ENCODE results near the gene NCKAP5L. TPM values are rescaled to one million over a fixed set of nuclear protein-coding genes. Genes with fewer than 3 reads are reported as not detected.

Gene NCKAP5L
- total and polyA plus RNA-seq, 2 experiments from 2014 or later = 10.2 to 37.0 TPM

DNA sequence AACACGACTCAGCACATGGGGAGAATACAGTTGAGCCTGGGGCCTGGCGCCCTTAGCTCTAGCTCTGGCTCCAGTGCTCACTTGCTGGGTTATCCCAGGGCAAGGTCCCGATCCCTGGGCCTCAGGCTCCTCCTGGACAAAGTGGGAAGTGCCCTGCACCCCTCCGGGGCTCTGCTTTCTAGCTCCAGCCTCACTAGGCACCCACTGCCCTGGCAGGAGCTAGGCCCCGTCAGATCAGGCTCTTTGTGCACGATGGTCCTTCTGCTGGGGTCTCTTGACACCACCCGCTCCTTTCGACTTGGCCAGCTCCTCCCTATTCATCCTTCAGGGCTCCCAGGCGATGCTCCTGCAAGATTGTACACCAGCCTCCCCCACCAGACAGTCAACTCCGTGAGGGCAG, 23.4 kb downstream of the NCKAP5L start:
- peaks cover 18% of the 10 kb centered on the region for H3K4me1 ChIP-seq (ENCODE audit: insufficient read depth)
- H3K79me2 ChIP-seq (replicated peaks; ENCODE audit: insufficient read depth) = peaks cover 18% of the 10 kb centered on the region; the same call in 1 of the 2 replicates
- no peaks in the 10 kb centered on the region for H3K9me3 Mint-ChIP-seq
- H3K27me3 ChIP-seq (ENCODE audit: insufficient read depth) = no peaks in the 10 kb centered on the region
- no peak overlapping the region for H3K4me3 ChIP-seq
- no peaks in the 10 kb centered on the region for H3F3A ChIP-seq (replicated peaks; ENCODE audit: low read depth)
- H3K27ac ChIP-seq (ENCODE audit: low read depth) = no peak overlapping the region
- H3K27me3 Mint-ChIP-seq (ENCODE audit: insufficient read depth, low read depth, poor library complexity) = peaks cover 11% of the 10 kb centered on the region
- ATAC-seq = no peak
- TF ChIP-seq, protein P1, sequence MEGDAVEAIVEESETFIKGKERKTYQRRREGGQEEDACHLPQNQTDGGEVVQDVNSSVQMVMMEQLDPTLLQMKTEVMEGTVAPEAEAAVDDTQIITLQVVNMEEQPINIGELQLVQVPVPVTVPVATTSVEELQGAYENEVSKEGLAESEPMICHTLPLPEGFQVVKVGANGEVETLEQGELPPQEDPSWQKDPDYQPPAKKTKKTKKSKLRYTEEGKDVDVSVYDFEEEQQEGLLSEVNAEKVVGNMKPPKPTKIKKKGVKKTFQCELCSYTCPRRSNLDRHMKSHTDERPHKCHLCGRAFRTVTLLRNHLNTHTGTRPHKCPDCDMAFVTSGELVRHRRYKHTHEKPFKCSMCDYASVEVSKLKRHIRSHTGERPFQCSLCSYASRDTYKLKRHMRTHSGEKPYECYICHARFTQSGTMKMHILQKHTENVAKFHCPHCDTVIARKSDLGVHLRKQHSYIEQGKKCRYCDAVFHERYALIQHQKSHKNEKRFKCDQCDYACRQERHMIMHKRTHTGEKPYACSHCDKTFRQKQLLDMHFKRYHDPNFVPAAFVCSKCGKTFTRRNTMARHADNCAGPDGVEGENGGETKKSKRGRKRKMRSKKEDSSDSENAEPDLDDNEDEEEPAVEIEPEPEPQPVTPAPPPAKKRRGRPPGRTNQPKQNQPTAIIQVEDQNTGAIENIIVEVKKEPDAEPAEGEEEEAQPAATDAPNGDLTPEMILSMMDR (conservative IDR thresholded peaks at IDR 0.05; ENCODE audit: low read depth in 2 of 2) = no peak
- TF ChIP-seq, protein P2, sequence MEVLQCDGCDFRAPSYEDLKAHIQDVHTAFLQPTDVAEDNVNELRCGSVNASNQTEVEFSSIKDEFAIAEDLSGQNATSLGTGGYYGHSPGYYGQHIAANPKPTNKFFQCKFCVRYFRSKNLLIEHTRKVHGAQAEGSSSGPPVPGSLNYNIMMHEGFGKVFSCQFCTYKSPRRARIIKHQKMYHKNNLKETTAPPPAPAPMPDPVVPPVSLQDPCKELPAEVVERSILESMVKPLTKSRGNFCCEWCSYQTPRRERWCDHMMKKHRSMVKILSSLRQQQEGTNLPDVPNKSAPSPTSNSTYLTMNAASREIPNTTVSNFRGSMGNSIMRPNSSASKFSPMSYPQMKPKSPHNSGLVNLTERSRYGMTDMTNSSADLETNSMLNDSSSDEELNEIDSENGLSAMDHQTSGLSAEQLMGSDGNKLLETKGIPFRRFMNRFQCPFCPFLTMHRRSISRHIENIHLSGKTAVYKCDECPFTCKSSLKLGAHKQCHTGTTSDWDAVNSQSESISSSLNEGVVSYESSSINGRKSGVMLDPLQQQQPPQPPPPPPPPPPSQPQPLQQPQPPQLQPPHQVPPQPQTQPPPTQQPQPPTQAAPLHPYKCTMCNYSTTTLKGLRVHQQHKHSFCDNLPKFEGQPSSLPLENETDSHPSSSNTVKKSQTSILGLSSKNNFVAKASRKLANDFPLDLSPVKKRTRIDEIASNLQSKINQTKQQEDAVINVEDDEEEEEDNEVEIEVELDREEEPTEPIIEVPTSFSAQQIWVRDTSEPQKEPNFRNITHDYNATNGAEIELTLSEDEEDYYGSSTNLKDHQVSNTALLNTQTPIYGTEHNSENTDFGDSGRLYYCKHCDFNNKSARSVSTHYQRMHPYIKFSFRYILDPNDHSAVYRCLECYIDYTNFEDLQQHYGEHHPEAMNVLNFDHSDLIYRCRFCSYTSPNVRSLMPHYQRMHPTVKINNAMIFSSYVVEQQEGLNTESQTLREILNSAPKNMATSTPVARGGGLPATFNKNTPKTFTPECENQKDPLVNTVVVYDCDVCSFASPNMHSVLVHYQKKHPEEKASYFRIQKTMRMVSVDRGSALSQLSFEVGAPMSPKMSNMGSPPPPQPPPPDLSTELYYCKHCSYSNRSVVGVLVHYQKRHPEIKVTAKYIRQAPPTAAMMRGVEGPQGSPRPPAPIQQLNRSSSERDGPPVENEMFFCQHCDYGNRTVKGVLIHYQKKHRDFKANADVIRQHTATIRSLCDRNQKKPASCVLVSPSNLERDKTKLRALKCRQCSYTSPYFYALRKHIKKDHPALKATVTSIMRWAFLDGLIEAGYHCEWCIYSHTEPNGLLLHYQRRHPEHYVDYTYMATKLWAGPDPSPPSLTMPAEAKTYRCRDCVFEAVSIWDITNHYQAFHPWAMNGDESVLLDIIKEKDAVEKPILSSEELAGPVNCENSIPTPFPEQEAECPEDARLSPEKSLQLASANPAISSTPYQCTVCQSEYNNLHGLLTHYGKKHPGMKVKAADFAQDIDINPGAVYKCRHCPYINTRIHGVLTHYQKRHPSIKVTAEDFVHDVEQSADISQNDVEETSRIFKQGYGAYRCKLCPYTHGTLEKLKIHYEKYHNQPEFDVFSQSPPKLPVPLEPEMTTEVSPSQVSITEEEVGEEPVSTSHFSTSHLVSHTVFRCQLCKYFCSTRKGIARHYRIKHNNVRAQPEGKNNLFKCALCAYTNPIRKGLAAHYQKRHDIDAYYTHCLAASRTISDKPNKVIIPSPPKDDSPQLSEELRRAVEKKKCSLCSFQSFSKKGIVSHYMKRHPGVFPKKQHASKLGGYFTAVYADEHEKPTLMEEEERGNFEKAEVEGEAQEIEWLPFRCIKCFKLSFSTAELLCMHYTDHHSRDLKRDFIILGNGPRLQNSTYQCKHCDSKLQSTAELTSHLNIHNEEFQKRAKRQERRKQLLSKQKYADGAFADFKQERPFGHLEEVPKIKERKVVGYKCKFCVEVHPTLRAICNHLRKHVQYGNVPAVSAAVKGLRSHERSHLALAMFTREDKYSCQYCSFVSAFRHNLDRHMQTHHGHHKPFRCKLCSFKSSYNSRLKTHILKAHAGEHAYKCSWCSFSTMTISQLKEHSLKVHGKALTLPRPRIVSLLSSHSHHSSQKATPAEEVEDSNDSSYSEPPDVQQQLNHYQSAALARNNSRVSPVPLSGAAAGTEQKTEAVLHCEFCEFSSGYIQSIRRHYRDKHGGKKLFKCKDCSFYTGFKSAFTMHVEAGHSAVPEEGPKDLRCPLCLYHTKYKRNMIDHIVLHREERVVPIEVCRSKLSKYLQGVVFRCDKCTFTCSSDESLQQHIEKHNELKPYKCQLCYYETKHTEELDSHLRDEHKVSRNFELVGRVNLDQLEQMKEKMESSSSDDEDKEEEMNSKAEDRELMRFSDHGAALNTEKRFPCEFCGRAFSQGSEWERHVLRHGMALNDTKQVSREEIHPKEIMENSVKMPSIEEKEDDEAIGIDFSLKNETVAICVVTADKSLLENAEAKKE (CRISPR knock-in tag; IDR thresholded peaks at IDR 0.05) = no peak
- TF ChIP-seq JUNB (IDR thresholded peaks at IDR 0.05; ENCODE audit: unreplicated experiment) = no peak
- no peak overlapping the region for H3K27ac Mint-ChIP-seq
- peaks cover 18% of the 10 kb centered on the region for H3K36me3 Mint-ChIP-seq (ENCODE audit: low read depth)
- H2AFZ ChIP-seq = no peak overlapping the region
- H4K20me1 ChIP-seq (replicated peaks; ENCODE audit: insufficient read depth) = peaks cover 3% of the 10 kb centered on the region
- no peaks in the 10 kb centered on the region for H3K9me2 ChIP-seq (ENCODE audit: insufficient read depth)
- H3K4me2 ChIP-seq = no peak overlapping the region
- H3K4me1 Mint-ChIP-seq = peaks cover 23% of the 10 kb centered on the region
- DNase-seq (ENCODE audit: low spot score) = no peak
- no peak overlapping the region for H3K4me3 Mint-ChIP-seq
- H3K36me3 ChIP-seq (ENCODE audit: insufficient read depth) = 0 out of 2 replicates have a peak, but pooled peaks cover 6% of the 10 kb centered on the region

Measured in GM23338 (cell line).